PC-9 (cell line): Measurements from ENCODE around the gene ERAS.

Source experiments
- CTCF ChIP-seq: fragments of 200-600 bp; sonication (generic); conservative IDR thresholded peaks from 2 replicates; pipeline ENCODE4 v1.6.1; 2017; ENCODE audit warnings: mixed run types, antibody characterized with exemption, mild to moderate bottlenecking, moderate library complexity
- EZH2 ChIP-seq: fragments of 200-600 bp; sonication (generic); IDR thresholded peaks from 2 replicates; pipeline ENCODE4 v1.8.0; 2017; ENCODE audit warnings: antibody characterized with exemption, low read depth

- TF ChIP-seq CTCF, result no peak
- TF ChIP-seq EZH2, result no peak
These were observed 41.1 kb upstream of the ERAS start for GRCh38 chrX:48785186-48785539.
